T1000 (cell line): ENCODE data around the gene ZNF598.
"Not testable (repeated sequence)": the region's sequence is repeated elsewhere in the genome, so short reads cannot be mapped to it uniquely, and the experiment has no call there.

ENCODE experiments used
- DNase-seq: peaks from one replicate; lab custom pipeline; 2025; ENCODE audit warnings: mixed read lengths; lab: John Stamatoyannopoulos, UW

The ZNF598 gene

GRCh38 chr16:1958143-1958491 lies 51.5 kb downstream of the ZNF598 start:
- DNase-seq, result not testable (repeated sequence)

- DNase-seq, result peak; percentile 42
Observed at GRCh38 chr16:1957434-1958142, 52.0 kb downstream of the ZNF598 start.

- DNase-seq, result no peak
Observed at GRCh38 chr16:1953734-1954133, 55.9 kb downstream of the ZNF598 start.

- no peak for DNase-seq
Observed at GRCh38 chr16:1950559-1950958, 59.1 kb downstream of the ZNF598 start.

- DNase-seq, result no peak
Observed at GRCh38 chr16:1950047-1950446, 59.6 kb downstream of the ZNF598 start.

GRCh38 chr16:1949507-1949906 lies 60.1 kb downstream of the ZNF598 start:
- no peak for DNase-seq
